Measurements from ENCODE around the gene SPECC1L. TPM values are rescaled to one million over a fixed set of nuclear protein-coding genes. Genes with fewer than 3 reads are reported as not detected.

SPECC1L gene
- total and polyA plus RNA-seq, 2 of the 8 experiments (the other 6 are each of a cell fraction or from before 2014, with no cell fraction given) = 15.7 to 61.6 TPM

DNA sequence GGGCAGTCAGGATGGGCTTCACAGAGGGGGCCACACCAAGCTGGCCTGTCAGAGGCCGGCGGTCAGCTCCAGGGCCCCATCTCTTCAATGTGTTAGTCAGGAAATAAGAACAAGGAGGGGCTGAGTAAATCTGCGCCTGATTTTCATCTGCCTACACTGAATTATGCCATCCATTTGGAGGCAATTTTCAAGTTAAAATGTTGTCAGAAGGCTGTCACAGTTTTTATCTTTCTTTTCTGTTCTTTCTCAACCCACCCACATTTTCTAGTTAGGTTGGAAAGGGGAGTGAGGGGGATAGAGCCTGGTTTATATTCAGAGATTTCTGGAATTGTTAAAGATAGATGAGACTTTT, 175.6 kb downstream of the SPECC1L start:
- no peaks in the 10 kb centered on the region for H4K20me1 ChIP-seq (replicated peaks in 1 of 2; ENCODE audit: control insufficient read depth in 1 of 2, insufficient read depth in 2 of 2, low read length in 2 of 2)
- ChIA-PET POLR2A (ENCODE audit: partially characterized antibody) (interaction anchor here (0.9 kb wide), 1 partner anchor 13 kb away, joined by 3 read pairs; no protein-coding TSS in a partner anchor), CTCF (ENCODE audit: partially characterized antibody) (interaction anchor here (0.7 to 1.2 kb wide), 5 partner anchors 13 to 75 kb away, joined by 3 to 4 read pairs (median 4); no protein-coding TSS in a partner anchor)
- H3K79me2 ChIP-seq (ENCODE audit: control insufficient read depth in 1 of 2, insufficient read depth in 2 of 2, low read length in 2 of 2) = no peaks in the 10 kb centered on the region
- H3K79me1 ChIP-seq (ENCODE audit: low read depth, low read length) = no peaks in the 10 kb centered on the region
- H2BK15ac ChIP-seq (ENCODE audit: low read length) = no peak overlapping the region
- H2BK120ac ChIP-seq (replicated peaks; ENCODE audit: low read depth, low read length) = no peak overlapping the region
- no peaks in the 10 kb centered on the region for H3K9me3 ChIP-seq (ENCODE audit: insufficient read depth in 2 of 2, low read depth in 1 of 2, low read length in 1 of 2)
- H3K4me2 ChIP-seq (ENCODE audit: insufficient read depth in 1 of 2, low read depth in 2 of 2, low read length in 2 of 2) = no peak overlapping the region
- no peak overlapping the region for H2BK20ac ChIP-seq (ENCODE audit: low read length)
- H3K14ac ChIP-seq (ENCODE audit: insufficient read length) = no peak overlapping the region
- no peak overlapping the region for H3K56ac ChIP-seq (replicated peaks; ENCODE audit: insufficient read length, low read depth, low read length)
- H3K27ac ChIP-seq (ENCODE audit: low read depth, low read length) = no peak overlapping the region
- H2AFZ ChIP-seq (ENCODE audit: low read length) = no peak overlapping the region
- no peak overlapping the region for H4K91ac ChIP-seq (replicated peaks; ENCODE audit: insufficient read length, low read length)
- H3K23me2 ChIP-seq (ENCODE audit: low read depth, low read length) = no peaks in the 10 kb centered on the region
- no peak overlapping the region for H3K23ac ChIP-seq (ENCODE audit: insufficient read length)
- no peak overlapping the region for H2BK12ac ChIP-seq (ENCODE audit: low read depth, low read length)
- no peak overlapping the region for H4K5ac ChIP-seq (ENCODE audit: insufficient read length, low read depth, low read length)
- no peak overlapping the region for H3K9ac ChIP-seq (replicated peaks in 1 of 4; ENCODE audit: extremely low read depth in 1 of 4, low read depth in 3 of 4, low read length in 3 of 4)
- no peaks in the 10 kb centered on the region for H3K36me3 ChIP-seq (ENCODE audit: control insufficient read depth in 2 of 4, insufficient read depth in 4 of 4, low read length in 3 of 4)
- TF ChIP-seq CBX5 (IDR thresholded peaks at IDR 0.05; ENCODE audit: low read depth, low read length) (no peak), SRF (IDR thresholded peaks at IDR 0.05; ENCODE audit: low read depth, low read length) (no peak)
- H3K18ac ChIP-seq (ENCODE audit: extremely low read depth, low read length) = no peak overlapping the region
- H3K4me3 ChIP-seq (ENCODE audit: extremely low read depth in 1 of 4, insufficient read depth in 2 of 4, low read depth in 3 of 4, low read length in 4 of 4) = no peak overlapping the region
- 93% methylated on average over 3 of the region's 3 CpGs; no CpG with 5 or more reads in 1 of the 2 experiments for WGBS, 2 experiments (ENCODE audit: extremely low coverage in 1 of 2, insufficient coverage in 1 of 2, insufficient read length in 1 of 2, insufficient replicate concordance in 2 of 2, low coverage in 1 of 2, low lambda C conversion rate in 2 of 2, missing lambda C conversion rate in 1 of 2)
- DNase-seq (ENCODE audit: low read depth in 1 of 2, low spot score in 2 of 2) = no peak
- peaks cover 0 to 7% (median 5%) of the 10 kb centered on the region in 4 experiments; a peak in 4 of 7 replicates for H3K4me1 ChIP-seq (replicated peaks in 1 of 4; ENCODE audit: control insufficient read depth in 3 of 4, insufficient read depth in 4 of 4, low read length in 3 of 4)
- H3K4ac ChIP-seq (replicated peaks; ENCODE audit: insufficient read length, low read depth, low read length) = no peak overlapping the region
- no peak for FAIRE-seq
- H3K27me3 ChIP-seq (replicated peaks in 1 of 4; ENCODE audit: control insufficient read depth in 3 of 4, extremely low read depth in 1 of 4, insufficient read depth in 3 of 4, low read length in 3 of 4) = no peaks in the 10 kb centered on the region; a peak in 1 of 7 replicates
- H4K8ac ChIP-seq (ENCODE audit: extremely low read depth, insufficient read depth, low read length) = no peak overlapping the region
- no peak overlapping the region for H2BK5ac ChIP-seq (ENCODE audit: low read depth, low read length)
- no peak overlapping the region for H2AK5ac ChIP-seq (ENCODE audit: low read depth, low read length)
